SU-DHL-6 (cell line): ENCODE data around the gene SMARCC2.

Experiments
- H2AFZ ChIP-seq: fragments of 200-600 bp; sonication (generic); 2 replicates; pipeline ENCODE4 v1.6.1; 2014; ENCODE audit warnings: low read depth, mild to moderate bottlenecking, moderate library complexity, mixed read lengths, antibody characterized with exemption, low read length; ENCODE audit not compliant: severe bottlenecking
- H3F3A ChIP-seq: fragments of 200-600 bp; shearing (Covaris generic); 2 replicates; pipeline ENCODE4 v1.6.0; 2016; ENCODE audit warnings: antibody characterized with exemption, mild to moderate bottlenecking; ENCODE audit not compliant: insufficient read depth
- H3K27ac ChIP-seq: fragments of 200-600 bp; sonication (generic); 2 replicates; pipeline ENCODE4 v1.5.1; 2016; ENCODE audit warnings: low read depth, mild to moderate bottlenecking, low read length, moderate library complexity, mixed read lengths
- H3K27me3 ChIP-seq: fragments of 200-600 bp; sonication (generic), shearing (Covaris generic); 2 replicates; pipeline ENCODE4 v1.6.0; 2014; ENCODE audit warnings: mild to moderate bottlenecking, low read length
- H3K36me3 ChIP-seq: fragments of 200-600 bp; sonication (generic); 2 replicates; pipeline ENCODE4 v1.6.1; 2014; ENCODE audit warnings: mild to moderate bottlenecking, low read length, mixed read lengths
- H3K4me2 ChIP-seq: fragments of 300-600, 200-600 bp; shearing (Covaris generic), sonication (generic); 2 replicates; pipeline ENCODE4 v1.6.0; 2014; ENCODE audit warnings: low read length, low read depth, mild to moderate bottlenecking; ENCODE audit not compliant: poor library complexity, severe bottlenecking
- H3K4me3 ChIP-seq: fragments of 200-600 bp; sonication (generic); 2 replicates; pipeline ENCODE4 v1.5.1; 2014; ENCODE audit warnings: antibody characterized with exemption, low read length, mild to moderate bottlenecking, mixed read lengths; ENCODE audit not compliant: insufficient read depth, poor library complexity, severe bottlenecking
- H3K79me2 ChIP-seq: fragments of 200-600 bp; sonication (generic); 2 replicates; pipeline ENCODE4 v1.6.1; 2014; ENCODE audit warnings: mild to moderate bottlenecking, low read length, moderate library complexity; ENCODE audit not compliant: insufficient read depth
- H3K9ac ChIP-seq: fragments of 200-600 bp; sonication (generic); 2 replicates; pipeline ENCODE4 v1.7.0; 2014; ENCODE audit warnings: mild to moderate bottlenecking, low read length
- H3K9me2 ChIP-seq: fragments of 200-600 bp; sonication (generic); replicated peaks from 2 replicates; pipeline ENCODE4 v1.6.1; 2014; ENCODE audit warnings: low read length; ENCODE audit not compliant: insufficient read depth
- H3K9me3 ChIP-seq: fragments of 200-600 bp; sonication (generic); 2 replicates; pipeline ENCODE4 v1.6.1; 2014; ENCODE audit warnings: low read length, mixed read lengths; ENCODE audit not compliant: insufficient read depth
- H4K20me1 ChIP-seq: fragments of 200-600 bp; sonication (generic); 2 replicates; pipeline ENCODE4 v1.6.1; 2014; ENCODE audit warnings: low read depth, mild to moderate bottlenecking, antibody characterized with exemption, low read length, moderate library complexity, mixed read lengths
- CTCF ChIP-seq: fragments of 200-600 bp; sonication (generic); IDR thresholded peaks from one replicate; pipeline ENCODE4 v1.5.1; 2017; ENCODE audit warnings: antibody characterized with exemption, mild to moderate bottlenecking, low read length, moderate library complexity; ENCODE audit not compliant: insufficient read depth, poor library complexity, severe bottlenecking
- EZH2phosphoT487 ChIP-seq: fragments of 200-600 bp; sonication (generic), shearing (Covaris generic); conservative IDR thresholded peaks from 2 replicates; pipeline ENCODE4 v1.6.1; 2018; ENCODE audit warnings: mild to moderate bottlenecking, antibody characterized with exemption, low read length, moderate library complexity, mixed read lengths

SMARCC2 gene

GRCh38 chr12:56202838-56203237 is 13.6 kb upstream of the SMARCC2 start:
- H3K27ac ChIP-seq, result no peak overlapping the region
- H3K27me3 ChIP-seq, result no peaks in the 10 kb centered on the region
- no peak overlapping the region for H3K4me3 ChIP-seq
- H3K9me3 ChIP-seq, result no peaks in the 10 kb centered on the region
- no peak overlapping the region for H3K4me2 ChIP-seq
- no peak for TF ChIP-seq CTCF
- peaks cover 10% of the 10 kb centered on the region; the same call in 1 of the 2 replicates for H3F3A ChIP-seq
- H3K9ac ChIP-seq, result no peak overlapping the region
- H3K9me2 ChIP-seq, result no peaks in the 10 kb centered on the region
- no peak overlapping the region for H2AFZ ChIP-seq
- H4K20me1 ChIP-seq, result no peaks in the 10 kb centered on the region
- no peaks in the 10 kb centered on the region for H3K79me2 ChIP-seq
- peaks cover 8% of the 10 kb centered on the region; the same call in 1 of the 2 replicates for H3K36me3 ChIP-seq

GRCh38 chr12:56202366-56202765 is 13.1 kb upstream of the SMARCC2 start:
- Histone ChIP-seq H3K9me2 (no peaks in the 10 kb centered on the region), H3K4me2 (no peak overlapping the region), H2AFZ (no peak overlapping the region), H3F3A (peaks cover 10% of the 10 kb centered on the region; the same call in 1 of the 2 replicates), H3K9ac (no peak overlapping the region), H3K27ac (no peak overlapping the region), H3K27me3 (no peaks in the 10 kb centered on the region), H4K20me1 (no peaks in the 10 kb centered on the region), H3K79me2 (no peaks in the 10 kb centered on the region), H3K36me3 (peaks cover 6% of the 10 kb centered on the region; the same call in 1 of the 2 replicates), H3K9me3 (no peaks in the 10 kb centered on the region), H3K4me3 (no peak overlapping the region)
- TF ChIP-seq CTCF, result no peak
- TF ChIP-seq EZH2phosphoT487, result no peak

- Histone ChIP-seq H3K36me3 (no peaks in the 10 kb centered on the region), H3K9me3 (no peaks in the 10 kb centered on the region), H4K20me1 (no peaks in the 10 kb centered on the region), H3K79me2 (no peaks in the 10 kb centered on the region), H3K9me2 (no peaks in the 10 kb centered on the region), H3K9ac (no peak overlapping the region), H3K4me3 (no peak overlapping the region), H3K27me3 (no peaks in the 10 kb centered on the region), H3F3A (peaks cover 7% of the 10 kb centered on the region; the same call in 1 of the 2 replicates), H3K4me2 (no peak overlapping the region), H2AFZ (no peak overlapping the region), H3K27ac (no peak overlapping the region)
- TF ChIP-seq EZH2phosphoT487 (no peak), CTCF (no peak)
These were observed 9.6 kb upstream of the SMARCC2 start for GRCh38 chr12:56198836-56199235.
